PC-3 (cell line): ENCODE measurements around the gene TSPAN32. TPM values are rescaled to one million over a fixed set of nuclear protein-coding genes. Genes with fewer than 3 reads are reported as not detected.

Experiments
- ATAC-seq: fragments of 200-7000 bp; cut with Tn5 transposase; 2 replicates; pipeline ENCODE4 v1.9.1; 2020; ENCODE audit warnings: mild to moderate bottlenecking, moderate library complexity
- BruUV-seq: library from RNA; stranded (reverse); fragments of 400-500 nt; replicated peaks from 2 replicates; lab custom pipeline; 2021; lab: Mats Ljungman, UMichigan
- CTCF ChIA-PET: fragments of 300-600 bp; sonication (Branson Sonifier 250); formaldehyde crosslinking; loops from one replicate; lab custom pipeline; 2022; ENCODE audit warnings: antibody characterized with exemption; lab: Charles Lee
- POLR2A ChIA-PET: fragments of 300-600 bp; sonication (Branson Sonifier 250); formaldehyde crosslinking; loops from one replicate; lab custom pipeline; 2022; ENCODE audit warnings: antibody characterized with exemption; ENCODE audit not compliant: unreplicated experiment; lab: Charles Lee
- DNase-seq: peaks from one replicate; pipeline ENCODE4 v3.0.0-alpha.2; 2015
- H2AFZ ChIP-seq: fragments of 300-600 bp; sonication (generic); 2 replicates; pipeline ENCODE4 v1.6.0; 2016; ENCODE audit warnings: antibody characterized with exemption, low read length
- H3F3A ChIP-seq: fragments of 300-600 bp; sonication (generic); one replicate; pipeline ENCODE4 v1.6.0; 2017; ENCODE audit warnings: antibody characterized with exemption, low read length, control low read depth, mild to moderate bottlenecking; ENCODE audit not compliant: unreplicated experiment
- H3K27ac ChIP-seq: fragments of 300-600 bp; sonication (generic); 2 replicates; pipeline ENCODE4 v1.5.1; 2016; ENCODE audit warnings: mild to moderate bottlenecking, low read length
- H3K27me3 ChIP-seq: fragments of 300-600 bp; sonication (generic); 2 replicates; pipeline ENCODE4 v1.6.1; 2016; ENCODE audit warnings: low read length, mixed read lengths
- H3K36me3 ChIP-seq: fragments of 300-600 bp; sonication (generic); 2 replicates; pipeline ENCODE4 v1.6.1; 2016; ENCODE audit warnings: low read depth, mixed run types, low read length, mixed read lengths
- H3K4me1 ChIP-seq: fragments of 300-600 bp; sonication (generic); 2 replicates; pipeline ENCODE4 v1.5.1; 2016; ENCODE audit warnings: low read length; ENCODE audit not compliant: insufficient read depth
- H3K4me2 ChIP-seq: fragments of 300-600 bp; sonication (generic); 2 replicates; pipeline ENCODE4 v1.6.0; 2016; ENCODE audit warnings: low read length
- H3K4me3 ChIP-seq: fragments of 300-600 bp; sonication (generic); 2 replicates; pipeline ENCODE4 v1.5.1; 2016; ENCODE audit warnings: mild to moderate bottlenecking, low read length, mixed read lengths
- H3K79me2 ChIP-seq: fragments of 300-600 bp; sonication (generic); 2 replicates; pipeline ENCODE4 v1.6.1; 2017; ENCODE audit warnings: low read length, mixed read lengths
- H3K9ac ChIP-seq: fragments of 300-600 bp; sonication (generic); 2 replicates; pipeline ENCODE4 v1.6.0; 2016; ENCODE audit warnings: mild to moderate bottlenecking, low read length
- H3K9me2 ChIP-seq: fragments of 300-600 bp; sonication (generic); replicated peaks from 2 replicates; pipeline ENCODE4 v1.6.1; 2016; ENCODE audit warnings: mixed run types, low read length, mixed read lengths
- H3K9me3 ChIP-seq: fragments of 300-600 bp; sonication (generic); 2 replicates; pipeline ENCODE4 v1.6.1; 2016; ENCODE audit warnings: low read length, mixed read lengths
- H4K20me1 ChIP-seq: fragments of 300-600 bp; sonication (generic); 2 replicates; pipeline ENCODE4 v1.6.1; 2016; ENCODE audit warnings: low read length, mixed read lengths
- EZH2 ChIP-seq: fragments of 300-600 bp; sonication (generic); IDR thresholded peaks from one replicate; pipeline ENCODE4 v1.6.1; 2017; ENCODE audit warnings: antibody characterized with exemption, mild to moderate bottlenecking, low read length; ENCODE audit not compliant: unreplicated experiment
- EZH2phosphoT487 ChIP-seq: fragments of 300-600 bp; sonication (generic); IDR thresholded peaks from 2 replicates; pipeline ENCODE4 v1.6.1; 2018; ENCODE audit warnings: mild to moderate bottlenecking, antibody characterized with exemption, low read length, borderline replicate concordance
- intact Hi-C: fragments of 100-400 bp; cut with micrococcal nuclease; formaldehyde crosslinking; loops from 2 replicates; pipeline ENCODE4 v1.9.0; 2023
- total RNA-seq: library from RNA; depleted of rRNA; stranded (reverse); fragments of >200 nt; gene quantifications from 2 replicates; pipeline ENCODE4 v1.2.3, GENCODE V29; 2014
- TF ChIP-seq, protein P1 (sequence below): fragments of 300-600 bp; sonication (generic); conservative IDR thresholded peaks from 2 replicates; pipeline ENCODE4 v1.5.1; 2017; ENCODE audit warnings: antibody characterized with exemption, low read depth, mild to moderate bottlenecking, low read length

Gene TSPAN32
- total RNA-seq, 1 experiment from 2014 or later = not detected

DNA sequence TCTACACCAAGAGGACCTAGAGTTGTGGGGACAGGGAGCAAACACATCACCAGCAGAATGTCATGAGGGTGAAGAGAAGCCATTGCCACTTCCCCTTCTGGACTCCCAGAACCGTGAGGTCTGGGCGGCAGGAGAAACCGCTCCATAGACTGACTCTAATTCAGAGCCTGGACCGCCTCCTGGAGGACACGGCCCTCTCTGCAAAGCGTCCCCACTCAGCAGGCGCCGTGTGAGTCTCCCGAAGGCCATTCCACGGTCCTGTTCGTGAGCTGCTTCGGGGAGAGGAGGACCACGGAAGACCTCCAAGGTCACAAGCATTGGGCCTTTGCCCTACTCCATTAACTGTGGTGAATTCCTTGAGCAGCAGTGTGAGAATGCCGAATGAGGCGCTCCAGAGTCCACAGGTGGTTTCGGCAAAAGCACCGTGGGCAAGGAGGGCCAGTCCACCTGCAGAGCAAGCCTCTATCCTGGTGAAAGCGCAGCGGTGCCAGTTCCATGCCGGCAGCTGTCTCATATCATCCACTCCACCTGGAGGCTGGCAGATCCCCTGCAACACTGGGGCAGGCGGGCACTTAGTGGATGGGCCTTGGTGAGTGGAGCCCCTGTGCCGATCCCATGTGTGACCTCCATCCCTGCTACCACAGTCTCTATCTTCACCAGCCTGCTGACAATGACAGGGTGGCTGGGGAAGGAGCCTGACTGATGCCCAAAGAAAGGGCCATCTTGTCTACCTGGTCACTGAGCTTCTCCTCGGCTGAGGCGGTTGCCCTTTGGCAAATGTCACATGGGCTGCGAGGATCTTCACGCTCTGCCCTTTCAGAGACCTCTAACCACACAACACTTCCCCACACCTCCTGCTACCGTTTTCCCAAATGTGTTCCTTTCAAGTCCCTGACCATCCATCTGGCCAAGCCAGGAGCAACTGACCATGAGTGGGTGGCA, 7.6 kb upstream of the TSPAN32 start:
- Histone ChIP-seq H4K20me1 (no peaks in the 10 kb centered on the region), H3K4me2 (no peak overlapping the region), H3K36me3 (no peaks in the 10 kb centered on the region), H3K9me2 (no peaks in the 10 kb centered on the region), H3F3A (no peaks in the 10 kb centered on the region), H3K4me3 (no peak overlapping the region), H3K79me2 (no peaks in the 10 kb centered on the region), H2AFZ (no peak overlapping the region), H3K4me1 (no peaks in the 10 kb centered on the region; the same call in 1 of the 2 replicates), H3K27ac (no peak overlapping the region), H3K9ac (no peak overlapping the region), H3K9me3 (no peaks in the 10 kb centered on the region), H3K27me3 (no peaks in the 10 kb centered on the region)
- ChIA-PET POLR2A (no interaction called here), CTCF (no interaction called here)
- DNase-seq = no peak
- no peak for ATAC-seq
- intact Hi-C loops = no loop called here
- BruUV-seq = no TSS peak
- TF ChIP-seq EZH2phosphoT487 (no peak), EZH2 (no peak)
- TF ChIP-seq, protein P1, sequence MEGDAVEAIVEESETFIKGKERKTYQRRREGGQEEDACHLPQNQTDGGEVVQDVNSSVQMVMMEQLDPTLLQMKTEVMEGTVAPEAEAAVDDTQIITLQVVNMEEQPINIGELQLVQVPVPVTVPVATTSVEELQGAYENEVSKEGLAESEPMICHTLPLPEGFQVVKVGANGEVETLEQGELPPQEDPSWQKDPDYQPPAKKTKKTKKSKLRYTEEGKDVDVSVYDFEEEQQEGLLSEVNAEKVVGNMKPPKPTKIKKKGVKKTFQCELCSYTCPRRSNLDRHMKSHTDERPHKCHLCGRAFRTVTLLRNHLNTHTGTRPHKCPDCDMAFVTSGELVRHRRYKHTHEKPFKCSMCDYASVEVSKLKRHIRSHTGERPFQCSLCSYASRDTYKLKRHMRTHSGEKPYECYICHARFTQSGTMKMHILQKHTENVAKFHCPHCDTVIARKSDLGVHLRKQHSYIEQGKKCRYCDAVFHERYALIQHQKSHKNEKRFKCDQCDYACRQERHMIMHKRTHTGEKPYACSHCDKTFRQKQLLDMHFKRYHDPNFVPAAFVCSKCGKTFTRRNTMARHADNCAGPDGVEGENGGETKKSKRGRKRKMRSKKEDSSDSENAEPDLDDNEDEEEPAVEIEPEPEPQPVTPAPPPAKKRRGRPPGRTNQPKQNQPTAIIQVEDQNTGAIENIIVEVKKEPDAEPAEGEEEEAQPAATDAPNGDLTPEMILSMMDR = no peak

DNA sequence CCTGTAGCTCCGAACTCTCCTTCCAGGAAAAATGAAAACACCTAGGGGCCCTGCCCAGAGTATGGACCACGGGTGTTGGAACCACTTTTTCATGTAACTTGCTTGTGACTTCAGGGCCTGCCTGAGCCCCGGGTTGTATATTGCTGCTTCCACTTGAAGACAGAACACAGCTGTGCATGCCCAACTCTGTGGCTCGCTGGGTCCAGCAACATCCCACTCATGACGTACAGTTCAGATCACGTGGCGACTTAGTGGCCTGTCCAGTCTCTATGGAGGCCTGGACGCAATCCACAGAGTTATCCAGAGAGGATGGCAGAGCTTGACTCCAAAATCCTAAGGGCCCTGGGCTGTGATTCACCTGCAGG, 6.9 kb upstream of the TSPAN32 start:
- no peaks in the 10 kb centered on the region; the same call in 1 of the 2 replicates for H3K4me1 ChIP-seq
- H3K9me3 ChIP-seq = no peaks in the 10 kb centered on the region
- no peak overlapping the region for H2AFZ ChIP-seq
- BruUV-seq = no TSS peak
- intact Hi-C loops = no loop called here
- no peaks in the 10 kb centered on the region for H3F3A ChIP-seq
- no peaks in the 10 kb centered on the region for H3K36me3 ChIP-seq
- no peaks in the 10 kb centered on the region for H3K9me2 ChIP-seq
- H3K27ac ChIP-seq = no peak overlapping the region
- H3K9ac ChIP-seq = no peak overlapping the region
- no peak overlapping the region for H3K4me3 ChIP-seq
- no peaks in the 10 kb centered on the region for H4K20me1 ChIP-seq
- H3K79me2 ChIP-seq = no peaks in the 10 kb centered on the region
- no peak for ATAC-seq
- no peak for DNase-seq
- TF ChIP-seq, protein P1 = no peak
- TF ChIP-seq EZH2phosphoT487 (no peak), EZH2 (no peak)
- H3K4me2 ChIP-seq = no peak overlapping the region
- POLR2A ChIA-PET = no interaction called here
- CTCF ChIA-PET = no interaction called here
- H3K27me3 ChIP-seq = no peaks in the 10 kb centered on the region
